ENCODE results near the gene CFAP100. TPM values are rescaled to one million over a fixed set of nuclear protein-coding genes. Genes with fewer than 3 reads are reported as not detected.

CFAP100 gene
- total and polyA plus RNA-seq, 10 of the 15 experiments (the other 5 are each of a cell fraction or from before 2014, with no cell fraction given): 0.04 to 0.27 TPM; not detected in 8

DNA sequence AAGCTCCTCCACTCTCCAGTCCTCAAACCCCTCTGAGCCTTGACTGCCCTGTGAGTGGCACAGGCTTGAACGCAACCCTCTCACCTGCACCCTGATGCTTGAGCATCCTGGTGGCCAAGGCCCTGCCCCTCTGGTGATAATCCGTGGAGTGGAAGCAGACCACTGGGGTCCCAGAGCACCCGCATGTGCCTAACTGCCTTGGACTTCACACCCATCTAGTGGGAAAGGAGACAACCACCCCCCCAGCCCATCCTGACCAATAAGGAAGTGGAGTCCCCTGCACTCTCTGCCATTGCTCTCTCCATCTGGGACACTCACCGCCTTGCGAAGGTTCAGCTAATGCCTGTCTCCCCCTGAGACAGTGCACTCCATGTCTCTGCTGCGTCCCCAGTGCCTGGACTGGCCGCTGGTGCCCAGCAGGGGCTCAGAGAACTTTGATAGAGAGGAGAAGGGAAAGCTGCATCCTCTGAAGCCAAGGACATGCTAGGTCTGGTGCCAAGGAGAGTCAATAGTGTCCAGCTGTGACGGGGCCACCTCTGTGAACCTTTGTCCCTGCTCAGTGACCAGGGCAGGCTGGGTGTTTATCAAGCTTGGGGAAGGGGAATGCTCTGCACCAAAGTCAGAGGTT is 40.9 kb upstream of the CFAP100 start:
- Histone ChIP-seq H3K79me2 (ENCODE audit: control insufficient read depth, insufficient read depth, low read length) (no peaks in the 10 kb centered on the region), H3K9me3 (replicated peaks; ENCODE audit: control insufficient read depth, insufficient read depth, low read length) (no peaks in the 10 kb centered on the region), H3K27ac (ENCODE audit: control insufficient read depth, insufficient read depth) (no peak overlapping the region), H4K20me1 (ENCODE audit: control insufficient read depth, insufficient read depth) (no peaks in the 10 kb centered on the region), H3K4me3 (no peak overlapping the region), H3K27me3 (replicated peaks in 1 of 2; ENCODE audit: control insufficient read depth in 2 of 2, insufficient read depth in 2 of 2, low read length in 1 of 2) (peaks cover 11 to 23% of the 10 kb centered on the region in 2 experiments), H3K4me2 (ENCODE audit: control insufficient read depth, insufficient read depth) (no peak overlapping the region), H3K4me1 (ENCODE audit: control insufficient read depth, insufficient read depth, low read length) (no peaks in the 10 kb centered on the region), H3K9ac (ENCODE audit: control insufficient read depth, insufficient read depth, low read length) (no peak overlapping the region), H2AFZ (ENCODE audit: control insufficient read depth, low read depth, low read length) (no peak overlapping the region), H3K36me3 (ENCODE audit: control insufficient read depth in 2 of 2, insufficient read depth in 2 of 2, low read length in 1 of 2) (no peaks in the 10 kb centered on the region)
- SMC1A ChIA-PET (ENCODE audit: uncharacterized antibody, unreplicated experiment): interaction anchor here (1.0 kb wide), 1 partner anchor 108 kb away, joined by 3 read pairs; no protein-coding TSS in a partner anchor
- FAIRE-seq (no peak), DNase-seq (ENCODE audit: low read depth, low spot score) (no peak), ATAC-seq (no peak)
- intact Hi-C loops (cut with micrococcal nuclease; ENCODE audit: unreplicated experiment) (no loop called here), in situ Hi-C loops (cut with MboI) (no loop called here)
- no peak for TF ChIP-seq HDGF (IDR thresholded peaks at IDR 0.05)
- no TSS peak for BruUV-seq (replicated peaks)
- POLR2A ChIA-PET: no interaction called here
- RAD21 ChIA-PET (ENCODE audit: unreplicated experiment): no interaction called here
- 67% methylated on average over 8 of the region's 8 CpGs for WGBS (ENCODE audit: insufficient coverage, insufficient replicate concordance, low lambda C conversion rate, missing lambda C conversion rate)
- CTCF ChIA-PET: interaction anchor here (0.6 kb wide), 1 partner anchor 400 kb away, joined by 4 read pairs; no protein-coding TSS in a partner anchor

DNA sequence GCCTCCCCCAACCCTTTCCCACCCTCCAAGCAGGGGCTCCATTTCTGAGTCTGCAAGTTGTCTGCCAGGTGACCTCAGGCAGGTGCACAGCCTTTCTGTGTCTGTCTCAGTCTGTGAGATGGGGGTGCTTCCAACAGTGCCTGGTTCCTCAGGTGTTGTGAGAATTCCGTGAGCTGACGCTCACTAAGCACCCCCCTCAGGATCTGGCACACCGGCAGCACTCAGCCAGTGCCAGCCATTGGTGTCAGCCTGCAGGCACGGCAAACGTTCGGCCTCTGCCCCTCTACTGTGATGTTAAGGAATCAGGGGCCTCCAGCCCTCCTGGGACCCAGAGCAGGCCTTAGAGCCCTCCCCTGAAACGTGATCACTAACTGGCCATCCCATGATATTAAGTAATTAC is 39.9 kb upstream of the CFAP100 start:
- intact Hi-C loops (cut with micrococcal nuclease; ENCODE audit: unreplicated experiment) (no loop called here), in situ Hi-C loops (cut with MboI) (no loop called here)
- no peak for ATAC-seq
- no peaks in the 10 kb centered on the region for H4K20me1 ChIP-seq (ENCODE audit: control insufficient read depth, insufficient read depth)
- WGBS (ENCODE audit: insufficient coverage, insufficient replicate concordance, low lambda C conversion rate, missing lambda C conversion rate): 38% methylated on average over 7 of the region's 7 CpGs
- H3K9me3 ChIP-seq (replicated peaks; ENCODE audit: control insufficient read depth, insufficient read depth, low read length): no peaks in the 10 kb centered on the region
- ChIA-PET SMC1A (ENCODE audit: uncharacterized antibody, unreplicated experiment) (interaction anchor here (1.0 kb wide), 1 partner anchor 109 kb away, joined by 3 read pairs; no protein-coding TSS in a partner anchor), RAD21 (ENCODE audit: unreplicated experiment) (no interaction called here), POLR2A (no interaction called here), CTCF (no interaction called here)
- no peak overlapping the region for H3K4me3 ChIP-seq
- no peak for DNase-seq (ENCODE audit: low read depth, low spot score)
- FAIRE-seq: no peak
- H3K36me3 ChIP-seq (ENCODE audit: control insufficient read depth in 2 of 2, insufficient read depth in 2 of 2, low read length in 1 of 2): no peaks in the 10 kb centered on the region
- H2AFZ ChIP-seq (ENCODE audit: control insufficient read depth, low read depth, low read length): no peak overlapping the region
- no peaks in the 10 kb centered on the region for H3K4me1 ChIP-seq (ENCODE audit: control insufficient read depth, insufficient read depth, low read length)
- H3K9ac ChIP-seq (ENCODE audit: control insufficient read depth, insufficient read depth, low read length): no peak overlapping the region
- H3K79me2 ChIP-seq (ENCODE audit: control insufficient read depth, insufficient read depth, low read length): no peaks in the 10 kb centered on the region
- no peak overlapping the region for H3K4me2 ChIP-seq (ENCODE audit: control insufficient read depth, insufficient read depth)
- H3K27me3 ChIP-seq (replicated peaks in 1 of 2; ENCODE audit: control insufficient read depth in 2 of 2, insufficient read depth in 2 of 2, low read length in 1 of 2): peaks cover 11 to 23% of the 10 kb centered on the region in 2 experiments
- no peak overlapping the region for H3K27ac ChIP-seq (ENCODE audit: control insufficient read depth, insufficient read depth)
- no TSS peak for BruUV-seq (replicated peaks)
- TF ChIP-seq, protein P1, sequence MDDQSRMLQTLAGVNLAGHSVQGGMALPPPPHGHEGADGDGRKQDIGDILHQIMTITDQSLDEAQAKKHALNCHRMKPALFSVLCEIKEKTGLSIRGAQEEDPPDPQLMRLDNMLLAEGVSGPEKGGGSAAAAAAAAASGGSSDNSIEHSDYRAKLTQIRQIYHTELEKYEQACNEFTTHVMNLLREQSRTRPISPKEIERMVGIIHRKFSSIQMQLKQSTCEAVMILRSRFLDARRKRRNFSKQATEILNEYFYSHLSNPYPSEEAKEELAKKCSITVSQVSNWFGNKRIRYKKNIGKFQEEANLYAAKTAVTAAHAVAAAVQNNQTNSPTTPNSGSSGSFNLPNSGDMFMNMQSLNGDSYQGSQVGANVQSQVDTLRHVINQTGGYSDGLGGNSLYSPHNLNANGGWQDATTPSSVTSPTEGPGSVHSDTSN (IDR thresholded peaks at IDR 0.05; ENCODE audit: insufficient replicate concordance, low read depth, low read length): no peak
- TF ChIP-seq MEF2B (IDR thresholded peaks at IDR 0.05; ENCODE audit: partially characterized antibody, poor library complexity, severe bottlenecking): no peak
- TF ChIP-seq, protein P2, sequence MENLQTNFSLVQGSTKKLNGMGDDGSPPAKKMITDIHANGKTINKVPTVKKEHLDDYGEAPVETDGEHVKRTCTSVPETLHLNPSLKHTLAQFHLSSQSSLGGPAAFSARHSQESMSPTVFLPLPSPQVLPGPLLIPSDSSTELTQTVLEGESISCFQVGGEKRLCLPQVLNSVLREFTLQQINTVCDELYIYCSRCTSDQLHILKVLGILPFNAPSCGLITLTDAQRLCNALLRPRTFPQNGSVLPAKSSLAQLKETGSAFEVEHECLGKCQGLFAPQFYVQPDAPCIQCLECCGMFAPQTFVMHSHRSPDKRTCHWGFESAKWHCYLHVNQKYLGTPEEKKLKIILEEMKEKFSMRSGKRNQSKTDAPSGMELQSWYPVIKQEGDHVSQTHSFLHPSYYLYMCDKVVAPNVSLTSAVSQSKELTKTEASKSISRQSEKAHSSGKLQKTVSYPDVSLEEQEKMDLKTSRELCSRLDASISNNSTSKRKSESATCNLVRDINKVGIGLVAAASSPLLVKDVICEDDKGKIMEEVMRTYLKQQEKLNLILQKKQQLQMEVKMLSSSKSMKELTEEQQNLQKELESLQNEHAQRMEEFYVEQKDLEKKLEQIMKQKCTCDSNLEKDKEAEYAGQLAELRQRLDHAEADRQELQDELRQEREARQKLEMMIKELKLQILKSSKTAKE (IDR thresholded peaks at IDR 0.05; ENCODE audit: low read depth, poor library complexity, severe bottlenecking): no peak
- TF ChIP-seq, protein P3, sequence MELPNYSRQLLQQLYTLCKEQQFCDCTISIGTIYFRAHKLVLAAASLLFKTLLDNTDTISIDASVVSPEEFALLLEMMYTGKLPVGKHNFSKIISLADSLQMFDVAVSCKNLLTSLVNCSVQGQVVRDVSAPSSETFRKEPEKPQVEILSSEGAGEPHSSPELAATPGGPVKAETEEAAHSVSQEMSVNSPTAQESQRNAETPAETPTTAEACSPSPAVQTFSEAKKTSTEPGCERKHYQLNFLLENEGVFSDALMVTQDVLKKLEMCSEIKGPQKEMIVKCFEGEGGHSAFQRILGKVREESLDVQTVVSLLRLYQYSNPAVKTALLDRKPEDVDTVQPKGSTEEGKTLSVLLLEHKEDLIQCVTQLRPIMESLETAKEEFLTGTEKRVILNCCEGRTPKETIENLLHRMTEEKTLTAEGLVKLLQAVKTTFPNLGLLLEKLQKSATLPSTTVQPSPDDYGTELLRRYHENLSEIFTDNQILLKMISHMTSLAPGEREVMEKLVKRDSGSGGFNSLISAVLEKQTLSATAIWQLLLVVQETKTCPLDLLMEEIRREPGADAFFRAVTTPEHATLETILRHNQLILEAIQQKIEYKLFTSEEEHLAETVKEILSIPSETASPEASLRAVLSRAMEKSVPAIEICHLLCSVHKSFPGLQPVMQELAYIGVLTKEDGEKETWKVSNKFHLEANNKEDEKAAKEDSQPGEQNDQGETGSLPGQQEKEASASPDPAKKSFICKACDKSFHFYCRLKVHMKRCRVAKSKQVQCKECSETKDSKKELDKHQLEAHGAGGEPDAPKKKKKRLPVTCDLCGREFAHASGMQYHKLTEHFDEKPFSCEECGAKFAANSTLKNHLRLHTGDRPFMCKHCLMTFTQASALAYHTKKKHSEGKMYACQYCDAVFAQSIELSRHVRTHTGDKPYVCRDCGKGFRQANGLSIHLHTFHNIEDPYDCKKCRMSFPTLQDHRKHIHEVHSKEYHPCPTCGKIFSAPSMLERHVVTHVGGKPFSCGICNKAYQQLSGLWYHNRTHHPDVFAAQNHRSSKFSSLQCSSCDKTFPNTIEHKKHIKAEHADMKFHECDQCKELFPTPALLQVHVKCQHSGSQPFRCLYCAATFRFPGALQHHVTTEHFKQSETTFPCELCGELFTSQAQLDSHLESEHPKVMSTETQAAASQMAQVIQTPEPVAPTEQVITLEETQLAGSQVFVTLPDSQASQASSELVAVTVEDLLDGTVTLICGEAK (IDR thresholded peaks at IDR 0.05; ENCODE audit: borderline replicate concordance): no peak
- TF ChIP-seq, protein P4, sequence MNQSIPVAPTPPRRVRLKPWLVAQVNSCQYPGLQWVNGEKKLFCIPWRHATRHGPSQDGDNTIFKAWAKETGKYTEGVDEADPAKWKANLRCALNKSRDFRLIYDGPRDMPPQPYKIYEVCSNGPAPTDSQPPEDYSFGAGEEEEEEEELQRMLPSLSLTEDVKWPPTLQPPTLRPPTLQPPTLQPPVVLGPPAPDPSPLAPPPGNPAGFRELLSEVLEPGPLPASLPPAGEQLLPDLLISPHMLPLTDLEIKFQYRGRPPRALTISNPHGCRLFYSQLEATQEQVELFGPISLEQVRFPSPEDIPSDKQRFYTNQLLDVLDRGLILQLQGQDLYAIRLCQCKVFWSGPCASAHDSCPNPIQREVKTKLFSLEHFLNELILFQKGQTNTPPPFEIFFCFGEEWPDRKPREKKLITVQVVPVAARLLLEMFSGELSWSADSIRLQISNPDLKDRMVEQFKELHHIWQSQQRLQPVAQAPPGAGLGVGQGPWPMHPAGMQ (IDR thresholded peaks at IDR 0.05; ENCODE audit: borderline replicate concordance): no peak

Measured in GM12878 (cell line).